IMR-90 (cell line): ENCODE data around the gene NUP107.

ENCODE experiments used
- CEBPB ChIP-seq: IDR thresholded peaks from 2 replicates; pipeline ENCODE4 v1.6.1; 2012; ENCODE audit warnings: low read depth, low read length, improper control_type of control experiment
- FOS ChIP-seq: fragments of 150-350 bp; IDR thresholded peaks from 2 replicates; pipeline ENCODE4 v1.6.1; 2016; ENCODE audit warnings: low read depth, low read length
- MAFK ChIP-seq: IDR thresholded peaks from 2 replicates; pipeline ENCODE4 v1.6.1; 2012; ENCODE audit warnings: low read depth, low read length, improper control_type of control experiment
- MAZ ChIP-seq: IDR thresholded peaks from 2 replicates; pipeline ENCODE4 v1.6.1; 2012; ENCODE audit warnings: low read depth, mild to moderate bottlenecking, low read length, improper control_type of control experiment, moderate library complexity, borderline replicate concordance
- MXI1 ChIP-seq: IDR thresholded peaks from 2 replicates; pipeline ENCODE4 v1.6.1; 2012; ENCODE audit warnings: low read depth, mild to moderate bottlenecking, low read length, moderate library complexity, borderline replicate concordance
- NFE2L2 ChIP-seq: fragments of 150-350 bp; IDR thresholded peaks from 2 replicates; pipeline ENCODE4 v1.6.1; 2016; ENCODE audit warnings: low read depth, mild to moderate bottlenecking, low read length
- POLR2A ChIP-seq: IDR thresholded peaks from 2 replicates; pipeline ENCODE4 v1.6.1; 2012; ENCODE audit warnings: mild to moderate bottlenecking, low read depth, low read length
- RAD21 ChIP-seq: IDR thresholded peaks from 2 replicates; pipeline ENCODE4 v1.6.1; 2012; ENCODE audit warnings: low read length, improper control_type of control experiment
- RCOR1 ChIP-seq: IDR thresholded peaks from 2 replicates; pipeline ENCODE4 v1.6.1; 2012; ENCODE audit warnings: mild to moderate bottlenecking, low read length, improper control_type of control experiment; ENCODE audit not compliant: insufficient replicate concordance
- SMC3 ChIP-seq: fragments of 150-350 bp; IDR thresholded peaks from 2 replicates; pipeline ENCODE4 v1.6.1; 2016; ENCODE audit warnings: low read depth, mild to moderate bottlenecking, antibody characterized with exemption, low read length, moderate library complexity
- TF ChIP-seq, protein P1 (sequence below): conservative IDR thresholded peaks from 2 replicates; pipeline ENCODE4 v1.5.1; 2012; ENCODE audit warnings: mild to moderate bottlenecking, low read depth, low read length, improper control_type of control experiment
- TF ChIP-seq, protein P2 (sequence below): fragments of 150-350 bp; IDR thresholded peaks from 2 replicates; pipeline ENCODE4 v1.6.1; 2016; ENCODE audit warnings: low read depth, mild to moderate bottlenecking, low read length, moderate library complexity, borderline replicate concordance
- TF ChIP-seq, protein P3 (sequence below): fragments of 150-350 bp; IDR thresholded peaks from 2 replicates; pipeline ENCODE4 v1.6.1; 2017; ENCODE audit warnings: mild to moderate bottlenecking, antibody characterized with exemption, low read length, low read depth

DNA sequence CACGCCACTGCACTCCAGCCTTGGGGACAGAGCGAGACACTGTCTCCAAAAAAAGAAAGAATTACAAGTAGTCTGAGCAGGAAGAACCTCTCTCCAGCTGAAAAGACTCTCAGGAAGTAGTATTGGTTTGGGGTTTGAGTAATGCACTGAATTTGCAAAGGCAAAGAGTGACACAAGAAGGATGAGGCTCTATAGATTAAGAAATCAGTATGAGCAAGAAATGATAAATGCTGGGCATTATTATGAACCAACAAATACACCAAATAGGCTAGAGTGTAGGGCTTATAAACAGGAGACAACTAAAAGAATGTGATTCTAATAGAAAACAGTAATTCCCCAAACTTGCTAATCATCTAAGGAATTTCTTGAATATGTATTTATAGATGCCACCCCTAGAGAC is 56.6 kb downstream of the NUP107 start:
- TF ChIP-seq SMC3 (no peak), MXI1 (no peak), POLR2A (no peak), RAD21 (no peak), RCOR1 (no peak), CEBPB (no peak), MAZ (no peak), FOS (no peak), NFE2L2 (no peak), MAFK (no peak)
- TF ChIP-seq, protein P1, sequence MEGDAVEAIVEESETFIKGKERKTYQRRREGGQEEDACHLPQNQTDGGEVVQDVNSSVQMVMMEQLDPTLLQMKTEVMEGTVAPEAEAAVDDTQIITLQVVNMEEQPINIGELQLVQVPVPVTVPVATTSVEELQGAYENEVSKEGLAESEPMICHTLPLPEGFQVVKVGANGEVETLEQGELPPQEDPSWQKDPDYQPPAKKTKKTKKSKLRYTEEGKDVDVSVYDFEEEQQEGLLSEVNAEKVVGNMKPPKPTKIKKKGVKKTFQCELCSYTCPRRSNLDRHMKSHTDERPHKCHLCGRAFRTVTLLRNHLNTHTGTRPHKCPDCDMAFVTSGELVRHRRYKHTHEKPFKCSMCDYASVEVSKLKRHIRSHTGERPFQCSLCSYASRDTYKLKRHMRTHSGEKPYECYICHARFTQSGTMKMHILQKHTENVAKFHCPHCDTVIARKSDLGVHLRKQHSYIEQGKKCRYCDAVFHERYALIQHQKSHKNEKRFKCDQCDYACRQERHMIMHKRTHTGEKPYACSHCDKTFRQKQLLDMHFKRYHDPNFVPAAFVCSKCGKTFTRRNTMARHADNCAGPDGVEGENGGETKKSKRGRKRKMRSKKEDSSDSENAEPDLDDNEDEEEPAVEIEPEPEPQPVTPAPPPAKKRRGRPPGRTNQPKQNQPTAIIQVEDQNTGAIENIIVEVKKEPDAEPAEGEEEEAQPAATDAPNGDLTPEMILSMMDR = no peak
- TF ChIP-seq, protein P2, sequence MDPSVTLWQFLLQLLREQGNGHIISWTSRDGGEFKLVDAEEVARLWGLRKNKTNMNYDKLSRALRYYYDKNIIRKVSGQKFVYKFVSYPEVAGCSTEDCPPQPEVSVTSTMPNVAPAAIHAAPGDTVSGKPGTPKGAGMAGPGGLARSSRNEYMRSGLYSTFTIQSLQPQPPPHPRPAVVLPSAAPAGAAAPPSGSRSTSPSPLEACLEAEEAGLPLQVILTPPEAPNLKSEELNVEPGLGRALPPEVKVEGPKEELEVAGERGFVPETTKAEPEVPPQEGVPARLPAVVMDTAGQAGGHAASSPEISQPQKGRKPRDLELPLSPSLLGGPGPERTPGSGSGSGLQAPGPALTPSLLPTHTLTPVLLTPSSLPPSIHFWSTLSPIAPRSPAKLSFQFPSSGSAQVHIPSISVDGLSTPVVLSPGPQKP = no peak
- TF ChIP-seq, protein P3, sequence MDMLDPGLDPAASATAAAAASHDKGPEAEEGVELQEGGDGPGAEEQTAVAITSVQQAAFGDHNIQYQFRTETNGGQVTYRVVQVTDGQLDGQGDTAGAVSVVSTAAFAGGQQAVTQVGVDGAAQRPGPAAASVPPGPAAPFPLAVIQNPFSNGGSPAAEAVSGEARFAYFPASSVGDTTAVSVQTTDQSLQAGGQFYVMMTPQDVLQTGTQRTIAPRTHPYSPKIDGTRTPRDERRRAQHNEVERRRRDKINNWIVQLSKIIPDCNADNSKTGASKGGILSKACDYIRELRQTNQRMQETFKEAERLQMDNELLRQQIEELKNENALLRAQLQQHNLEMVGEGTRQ = no peak
